GM12878 (cell line): Measurements from ENCODE around the gene FUT8. TPM values are rescaled to one million over a fixed set of nuclear protein-coding genes. Genes with fewer than 3 reads are reported as not detected.
A peak's percentile ranks its signal among the peaks of the same experiment; 100 is the strongest.

Experiments used
- ATAC-seq: fragments of 200-7000 bp; cut with Tn5 transposase; 3 replicates; pipeline ENCODE4 v1.9.1; 2020; ENCODE audit warnings: mild to moderate bottlenecking, moderate library complexity
- BruUV-seq: library from RNA; stranded (reverse); fragments of 400-500 nt; replicated peaks from 2 replicates; lab custom pipeline; 2021; lab: Mats Ljungman, UMichigan
- CTCF ChIA-PET: fragments of 300-600 bp; sonication (Branson Sonifier 250); formaldehyde crosslinking; extraction: SDS; loops from one replicate; lab custom pipeline; 2021; ENCODE audit warnings: inconsistent platforms; lab: Yijun Ruan, JAX
- POLR2A ChIA-PET: fragments of 350-600 bp; formaldehyde crosslinking; extraction: SDS; loops from one replicate; lab custom pipeline; 2021; ENCODE audit warnings: inconsistent platforms; lab: Charles Lee
- RAD21 ChIA-PET: fragments of 300-600 bp; sonication (Branson Sonifier 250); formaldehyde crosslinking; loops from one replicate; lab custom pipeline; 2023; ENCODE audit warnings: antibody characterized with exemption; ENCODE audit not compliant: unreplicated experiment; lab: Charles Lee
- SMC1A ChIA-PET: fragments of 300-600 bp; sonication (Branson Sonifier 250); formaldehyde crosslinking; loops from one replicate; lab custom pipeline; 2023; ENCODE audit not compliant: unreplicated experiment, uncharacterized antibody; lab: Charles Lee
- DNase-seq: peaks from one replicate; pipeline ENCODE4 v3.0.0-alpha.2; 2011; ENCODE audit warnings: low read depth, low spot score
- FAIRE-seq: peaks from 3 replicates; lab custom pipeline; 2011; peaks lifted over from hg19 to GRCh38; lab: Jason Lieb, UNC
- H2AFZ ChIP-seq: 2 replicates; pipeline ENCODE4 v1.6.0; 2011; ENCODE audit warnings: low read depth, low read length, control low read depth; ENCODE audit not compliant: control insufficient read depth
- H3K27ac ChIP-seq: 2 replicates; pipeline ENCODE4 v1.5.1; 2011; ENCODE audit warnings: control low read depth; ENCODE audit not compliant: control insufficient read depth, insufficient read depth
- H3K27me3 ChIP-seq, 2 experiments: replicated peaks in 1 of 2; 2 replicates each; pipeline versions ENCODE4 v1.6.0 to v1.6.1; 2011; ENCODE audit warnings: low read length in 1 of 2; ENCODE audit not compliant: control insufficient read depth in 2 of 2, insufficient read depth in 2 of 2
- H3K36me3 ChIP-seq, 2 experiments: 2 replicates each; pipeline ENCODE4 v1.5.1; 2011; ENCODE audit warnings: low read length in 1 of 2; ENCODE audit not compliant: control insufficient read depth in 2 of 2, insufficient read depth in 2 of 2
- H3K4me1 ChIP-seq: 2 replicates; pipeline ENCODE4 v1.6.1; 2011; ENCODE audit warnings: mild to moderate bottlenecking, low read length, moderate library complexity, mixed read lengths; ENCODE audit not compliant: control insufficient read depth, insufficient read depth
- H3K4me2 ChIP-seq: 2 replicates; pipeline ENCODE4 v1.6.0; 2011; ENCODE audit warnings: control low read depth; ENCODE audit not compliant: control insufficient read depth, insufficient read depth
- H3K4me3 ChIP-seq: fragments of 200-600 bp; sonication (generic); 2 replicates; pipeline ENCODE4 v1.5.1; 2016
- H3K79me2 ChIP-seq: 2 replicates; pipeline ENCODE4 v1.6.0; 2011; ENCODE audit warnings: low read length; ENCODE audit not compliant: control insufficient read depth, insufficient read depth
- H3K9ac ChIP-seq: 2 replicates; pipeline ENCODE4 v1.8.0; 2011; ENCODE audit warnings: low read length, control low read depth, mixed read lengths; ENCODE audit not compliant: control insufficient read depth, insufficient read depth
- H3K9me3 ChIP-seq: replicated peaks from 3 replicates; pipeline ENCODE4 v1.5.1; 2011; ENCODE audit warnings: mild to moderate bottlenecking, low read length; ENCODE audit not compliant: control insufficient read depth, insufficient read depth
- H4K20me1 ChIP-seq: 2 replicates; pipeline ENCODE4 v1.6.0; 2011; ENCODE audit not compliant: control insufficient read depth, insufficient read depth
- CEBPZ ChIP-seq: fragments of 150-350 bp; IDR thresholded peaks from 2 replicates; pipeline ENCODE4 v1.6.1; 2016; ENCODE audit warnings: low read depth, low read length
- CREM ChIP-seq: IDR thresholded peaks from 2 replicates; pipeline ENCODE4 v1.6.1; 2014; ENCODE audit warnings: antibody characterized with exemption, low read depth
- MLLT1 ChIP-seq: fragments of 450-650 bp; IDR thresholded peaks from 2 replicates; pipeline ENCODE4 v1.6.1; 2016; ENCODE audit warnings: mild to moderate bottlenecking
- MTA3 ChIP-seq: IDR thresholded peaks from 2 replicates; pipeline ENCODE4 v1.6.1; 2012; ENCODE audit warnings: low read length, inconsistent platforms, borderline replicate concordance
- NKRF ChIP-seq: fragments of 450-650 bp; conservative IDR thresholded peaks from 2 replicates; pipeline ENCODE4 v1.6.1; 2017; ENCODE audit warnings: mild to moderate bottlenecking, moderate library complexity
- SREBF1 ChIP-seq: IDR thresholded peaks from 2 replicates; pipeline ENCODE4 v1.6.1; 2012; ENCODE audit warnings: mild to moderate bottlenecking, low read length
- WGBS: methylation state at CpG from one replicate; pipeline ENCODE4 v1.1.6; 2016; ENCODE audit warnings: low lambda C conversion rate; ENCODE audit not compliant: insufficient replicate concordance, insufficient coverage; ENCODE audit errors: missing lambda C conversion rate; 5-methylcytosine and 5-hydroxymethylcytosine counted together
- in situ Hi-C: fragments of 300-500 bp; cut with MboI; formaldehyde crosslinking; loops from 9 replicates; pipeline ENCODE4 v1.14.3; 2018; ENCODE audit warnings: mixed read lengths
- intact Hi-C: fragments of 100-400 bp; cut with micrococcal nuclease; formaldehyde crosslinking; loops from one replicate; pipeline ENCODE4 v1.14.2; 2022; ENCODE audit not compliant: unreplicated experiment
- polyA plus RNA-seq, 11 experiments: library from polyadenylated mRNA; depleted of rRNA in 4 of 11; unstranded in 6 of 11; stranded (reverse) in 5 of 11; fragments of >200 nt; fragmentation: Nextera tagmentation in 4 of 11; fragmentation: Illumina TruSeq in 1 of 11; extraction: Ambion mirVana in 4 of 11; extraction: Trizol in 1 of 11; gene quantifications; 1 replicate in 1 of 11; 2 replicates in 10 of 11; pipeline versions ENCODE4 v1.2.1 to v1.2.3, GENCODE V29; 2011 to 2016; ENCODE audit warnings: inconsistent platforms in 2 of 11, missing spikeins in 2 of 11, low read depth in 1 of 11
- total RNA-seq, 4 experiments: library from RNA; depleted of rRNA in 3 of 4; stranded (reverse); fragments of >200 nt in 3 of 4; fragmentation: Illumina TruSeq in 1 of 4; extraction: Trizol in 1 of 4; gene quantifications; 2 replicates each; pipeline versions ENCODE4 v1.2.1 to v1.2.3, GENCODE V29; 2013 to 2021

Gene FUT8
- total and polyA plus RNA-seq, 10 of the 15 experiments (the other 5 are each of a cell fraction or from before 2014, with no cell fraction given), result 21.3 to 106 (median 66.3) TPM

DNA sequence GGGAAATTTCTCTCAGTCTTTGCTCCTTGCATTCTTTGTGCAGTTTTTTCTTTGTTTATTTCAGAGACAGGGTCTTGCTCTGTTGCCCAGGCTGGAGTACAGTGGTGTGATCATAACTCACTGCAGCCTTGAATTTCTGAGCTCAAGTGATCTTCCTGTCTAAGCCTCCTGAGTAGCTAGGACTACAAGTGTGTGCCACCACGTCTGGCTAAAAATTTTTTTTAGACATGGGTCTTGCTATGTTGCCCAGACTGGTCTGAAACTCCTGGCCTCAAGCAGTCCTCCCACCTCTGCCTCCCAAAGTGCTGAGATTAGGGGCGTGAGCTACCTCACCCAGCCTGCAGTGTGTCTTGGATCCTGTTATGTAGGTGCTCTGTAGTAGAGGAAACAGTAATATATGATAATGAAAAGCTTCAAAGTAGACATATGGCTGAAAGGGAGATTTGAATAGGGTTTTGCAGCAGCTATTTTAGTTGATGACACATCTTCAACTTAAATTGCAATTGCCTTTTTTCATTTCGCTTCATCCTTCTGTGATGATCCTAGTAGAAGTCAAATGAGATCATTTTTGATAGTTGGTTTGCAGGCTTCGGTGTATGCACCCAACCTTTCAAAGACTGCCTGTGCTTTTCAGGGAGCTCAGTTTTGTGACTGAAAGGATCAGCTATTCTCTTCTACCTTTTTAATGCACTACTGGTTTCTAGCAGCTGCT lies 75.4 kb downstream of the FUT8 start:
- 0 out of 2 replicates have a peak, but pooled peaks have one; percentile 20 for TF ChIP-seq CREM
- TF ChIP-seq MTA3, result no peak
- no peak overlapping the region for H3K4me2 ChIP-seq
- RAD21 ChIA-PET, result interaction anchor here (0.9 to 2.6 kb wide), 6 partner anchors 9 to 336 kb away, joined by 3 to 11 read pairs (median 6); no protein-coding TSS in a partner anchor
- intact Hi-C loops, result no loop called here
- no TSS peak for BruUV-seq
- ATAC-seq (peak; percentile 40), DNase-seq (no peak), FAIRE-seq (peak; percentile 35)
- no peak overlapping the region for H2AFZ ChIP-seq
- no peak overlapping the region for H3K4me3 ChIP-seq
- SMC1A ChIA-PET, result interaction anchor here (0.6 to 3.6 kb wide), 17 partner anchors 9 to 337 kb away, joined by 3 to 42 read pairs (median 3); no protein-coding TSS in a partner anchor
- H3K79me2 ChIP-seq, result peaks cover 59% of the 10 kb centered on the region
- H4K20me1 ChIP-seq, result no peaks in the 10 kb centered on the region
- H3K4me1 ChIP-seq, result peaks cover 7% of the 10 kb centered on the region; the same call in 1 of the 2 replicates
- H3K27ac ChIP-seq, result 0 out of 2 replicates have a peak overlapping the region, but pooled peaks have one; percentile 35
- peaks cover 6% of the 10 kb centered on the region for H3K9me3 ChIP-seq
- in situ Hi-C loops, result no loop called here
- H3K27me3 ChIP-seq, result no peaks in the 10 kb centered on the region
- no peak overlapping the region for H3K9ac ChIP-seq
- POLR2A ChIA-PET, result interaction anchor here (0.5 to 0.9 kb wide), 4 partner anchors 11 to 52 kb away, joined by 3 to 4 read pairs (median 3); no protein-coding TSS in a partner anchor
- CTCF ChIA-PET, result interaction anchor here (0.9 to 9.2 kb wide), 6 partner anchors 11 to 336 kb away, joined by 3 to 62 read pairs (median 11); no protein-coding TSS in a partner anchor
- H3K36me3 ChIP-seq, result peaks cover 1 to 4% of the 10 kb centered on the region in 2 experiments; a peak in 2 of 4 replicates
- 12% methylated on average over 4 of the region's 4 CpGs for WGBS

- RAD21 ChIA-PET, result no interaction called here
- in situ Hi-C loops (no loop called here), intact Hi-C loops (no loop called here)
- Histone ChIP-seq H3K4me3 (no peak overlapping the region), H3K27ac (no peak overlapping the region), H4K20me1 (no peaks in the 10 kb centered on the region), H3K9ac (no peak overlapping the region), H3K36me3 (peaks cover 1 to 8% of the 10 kb centered on the region in 2 experiments; a peak in 2 of 4 replicates), H3K79me2 (peaks cover 34% of the 10 kb centered on the region), H3K4me2 (no peak overlapping the region), H2AFZ (no peak overlapping the region), H3K9me3 (peaks cover 16% of the 10 kb centered on the region), H3K27me3 (no peaks in the 10 kb centered on the region), H3K4me1 (peaks cover 5% of the 10 kb centered on the region; the same call in 1 of the 2 replicates)
- TSS peak; percentile 9 for BruUV-seq
- ATAC-seq, result no peak
- no peak for FAIRE-seq
- DNase-seq, result no peak
- 100% methylated on average over 1 of the region's 1 CpG for WGBS
- CTCF ChIA-PET, result interaction anchor here (1.4 to 9.2 kb wide), 2 partner anchors 9 to 11 kb away, joined by 5 to 62 read pairs; no protein-coding TSS in a partner anchor
- POLR2A ChIA-PET, result no interaction called here
- SMC1A ChIA-PET, result interaction anchor here (1.0 to 5.5 kb wide), 6 partner anchors 8 to 76 kb away, joined by 3 to 48 read pairs (median 11); no protein-coding TSS in a partner anchor
- TF ChIP-seq NKRF, result no peak
- TF ChIP-seq MLLT1, result no peak
- no peak for TF ChIP-seq SREBF1
- TF ChIP-seq CEBPZ, result no peak
Measured at GRCh38 chr14:65491274-65491673, 78.7 kb downstream of the FUT8 start.
